GM12875 (cell line): ENCODE results near the gene USP15.

Experiments
- H3K4me3 ChIP-seq: one replicate; pipeline ENCODE4 v1.5.1; 2011; ENCODE audit warnings: low read depth, low read length, control low read depth
- CTCF ChIP-seq: IDR thresholded peaks from 2 replicates; pipeline ENCODE4 v1.5.1; 2011; ENCODE audit warnings: low read depth, mild to moderate bottlenecking, control low read depth, inconsistent platforms, low read length, moderate library complexity, borderline replicate concordance; ENCODE audit not compliant: insufficient read depth

USP15 gene

GRCh38 chr12:62291864-62292760, 31.9 kb downstream of the USP15 start:
- no peak for TF ChIP-seq CTCF
- H3K4me3 ChIP-seq, result no peak overlapping the region

- TF ChIP-seq CTCF, result no peak
- no peak overlapping the region for H3K4me3 ChIP-seq
Measured at GRCh38 chr12:62292761-62293344, 32.6 kb downstream of the USP15 start.

GRCh38 chr12:62294378-62294777, 34.2 kb downstream of the USP15 start:
- TF ChIP-seq CTCF, result no peak
- no peak overlapping the region for H3K4me3 ChIP-seq

- no peak overlapping the region for H3K4me3 ChIP-seq
- TF ChIP-seq CTCF, result no peak
Measured at GRCh38 chr12:62296001-62296400, 35.8 kb downstream of the USP15 start.

- no peak overlapping the region for H3K4me3 ChIP-seq
- TF ChIP-seq CTCF, result no peak
Measured at GRCh38 chr12:62297321-62297720, 37.1 kb downstream of the USP15 start.

GRCh38 chr12:62299617-62300016, 39.4 kb downstream of the USP15 start:
- no peak for TF ChIP-seq CTCF
- H3K4me3 ChIP-seq, result no peak overlapping the region
